Measurements from ENCODE around the gene WNT4.

- TF ChIP-seq EZH2 (IDR thresholded peaks at IDR 0.05; ENCODE audit: borderline replicate concordance, low read depth, low read length, severe bottlenecking) = no peak
- TF ChIP-seq CTCF (IDR thresholded peaks at IDR 0.05; ENCODE audit: borderline replicate concordance, extremely low read depth, low read length, poor library complexity, severe bottlenecking) = no peak
Measured at GRCh38 chr1:22188914-22189313, 46.0 kb upstream of the WNT4 start.

Data from DND-41 (cell line).